HCT116 (cell line): ENCODE results near the gene SMAGP.
"Not testable (repeated sequence)": the region's sequence is repeated elsewhere in the genome, so short reads cannot be mapped to it uniquely, and the experiment has no call there.

Experiments used
- ATF3 ChIP-seq: IDR thresholded peaks from 2 replicates; pipeline ENCODE4 v1.6.1; 2012
- EGR1 ChIP-seq: IDR thresholded peaks from 2 replicates; pipeline ENCODE4 v1.6.1; 2012; ENCODE audit warnings: low read depth
- ELF1 ChIP-seq: IDR thresholded peaks from 2 replicates; pipeline ENCODE4 v1.6.1; 2012; ENCODE audit warnings: low read depth, borderline replicate concordance
- EZH2 ChIP-seq: fragments of 200-600 bp; sonication (generic); IDR thresholded peaks from 2 replicates; pipeline ENCODE4 v1.6.1; 2017; ENCODE audit warnings: antibody characterized with exemption, mixed run types
- EZH2phosphoT487 ChIP-seq: fragments of 200-600 bp; IDR thresholded peaks from 2 replicates; pipeline ENCODE4 v1.6.1; 2018; ENCODE audit warnings: antibody characterized with exemption, borderline replicate concordance
- JUND ChIP-seq: IDR thresholded peaks from 2 replicates; pipeline ENCODE4 v1.6.1; 2012
- MAX ChIP-seq: IDR thresholded peaks from 2 replicates; pipeline ENCODE4 v1.6.1; 2012
- POLR2A ChIP-seq: IDR thresholded peaks from 2 replicates; pipeline ENCODE4 v1.7.0; 2011; ENCODE audit warnings: borderline replicate concordance; ENCODE audit not compliant: insufficient read depth, insufficient read length; ENCODE audit errors: extremely low read depth
- SP1 ChIP-seq: IDR thresholded peaks from 2 replicates; pipeline ENCODE4 v1.6.1; 2012; ENCODE audit warnings: low read depth
- ZNF274 ChIP-seq: fragments of 200-500 bp; sonication (Bioruptor generic); IDR thresholded peaks from 2 replicates; pipeline ENCODE4 v1.6.1; 2014; ENCODE audit warnings: mild to moderate bottlenecking, low read depth, low read length, inconsistent platforms
- TF ChIP-seq, protein P1 (sequence below), 3 experiments: fragments of 200-600 bp in 1 of 3; sonication (generic) in 1 of 3; IDR thresholded peaks in 2 of 3; conservative IDR thresholded peaks in 1 of 3; 2 replicates each; pipeline ENCODE4 v1.5.1; 2012 to 2017; ENCODE audit warnings: low read depth in 2 of 3, low read length in 2 of 3, antibody characterized with exemption in 1 of 3, borderline replicate concordance in 1 of 3, control low read depth in 1 of 3, mild to moderate bottlenecking in 1 of 3, mixed read lengths in 1 of 3, mixed run types in 1 of 3, moderate library complexity in 1 of 3; ENCODE audit not compliant: insufficient read depth in 1 of 3
- TF ChIP-seq, protein P2 (sequence below): IDR thresholded peaks from 2 replicates; pipeline ENCODE4 v1.6.1; 2012; ENCODE audit warnings: low read depth

- TF ChIP-seq, protein P1, sequence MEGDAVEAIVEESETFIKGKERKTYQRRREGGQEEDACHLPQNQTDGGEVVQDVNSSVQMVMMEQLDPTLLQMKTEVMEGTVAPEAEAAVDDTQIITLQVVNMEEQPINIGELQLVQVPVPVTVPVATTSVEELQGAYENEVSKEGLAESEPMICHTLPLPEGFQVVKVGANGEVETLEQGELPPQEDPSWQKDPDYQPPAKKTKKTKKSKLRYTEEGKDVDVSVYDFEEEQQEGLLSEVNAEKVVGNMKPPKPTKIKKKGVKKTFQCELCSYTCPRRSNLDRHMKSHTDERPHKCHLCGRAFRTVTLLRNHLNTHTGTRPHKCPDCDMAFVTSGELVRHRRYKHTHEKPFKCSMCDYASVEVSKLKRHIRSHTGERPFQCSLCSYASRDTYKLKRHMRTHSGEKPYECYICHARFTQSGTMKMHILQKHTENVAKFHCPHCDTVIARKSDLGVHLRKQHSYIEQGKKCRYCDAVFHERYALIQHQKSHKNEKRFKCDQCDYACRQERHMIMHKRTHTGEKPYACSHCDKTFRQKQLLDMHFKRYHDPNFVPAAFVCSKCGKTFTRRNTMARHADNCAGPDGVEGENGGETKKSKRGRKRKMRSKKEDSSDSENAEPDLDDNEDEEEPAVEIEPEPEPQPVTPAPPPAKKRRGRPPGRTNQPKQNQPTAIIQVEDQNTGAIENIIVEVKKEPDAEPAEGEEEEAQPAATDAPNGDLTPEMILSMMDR (IDR thresholded peaks at IDR 0.05 in 2 of 3, conservative IDR thresholded peaks at IDR 0.05 in 1 of 3; ENCODE audit: borderline replicate concordance in 1 of 3, insufficient read depth in 1 of 3, low read depth in 2 of 3, low read length in 2 of 3), result not testable (repeated sequence)
- not testable (repeated sequence) for TF ChIP-seq ATF3, EZH2, POLR2A, ELF1, SP1, EZH2phosphoT487, EGR1, MAX, ZNF274, JUND
- TF ChIP-seq, protein P2, sequence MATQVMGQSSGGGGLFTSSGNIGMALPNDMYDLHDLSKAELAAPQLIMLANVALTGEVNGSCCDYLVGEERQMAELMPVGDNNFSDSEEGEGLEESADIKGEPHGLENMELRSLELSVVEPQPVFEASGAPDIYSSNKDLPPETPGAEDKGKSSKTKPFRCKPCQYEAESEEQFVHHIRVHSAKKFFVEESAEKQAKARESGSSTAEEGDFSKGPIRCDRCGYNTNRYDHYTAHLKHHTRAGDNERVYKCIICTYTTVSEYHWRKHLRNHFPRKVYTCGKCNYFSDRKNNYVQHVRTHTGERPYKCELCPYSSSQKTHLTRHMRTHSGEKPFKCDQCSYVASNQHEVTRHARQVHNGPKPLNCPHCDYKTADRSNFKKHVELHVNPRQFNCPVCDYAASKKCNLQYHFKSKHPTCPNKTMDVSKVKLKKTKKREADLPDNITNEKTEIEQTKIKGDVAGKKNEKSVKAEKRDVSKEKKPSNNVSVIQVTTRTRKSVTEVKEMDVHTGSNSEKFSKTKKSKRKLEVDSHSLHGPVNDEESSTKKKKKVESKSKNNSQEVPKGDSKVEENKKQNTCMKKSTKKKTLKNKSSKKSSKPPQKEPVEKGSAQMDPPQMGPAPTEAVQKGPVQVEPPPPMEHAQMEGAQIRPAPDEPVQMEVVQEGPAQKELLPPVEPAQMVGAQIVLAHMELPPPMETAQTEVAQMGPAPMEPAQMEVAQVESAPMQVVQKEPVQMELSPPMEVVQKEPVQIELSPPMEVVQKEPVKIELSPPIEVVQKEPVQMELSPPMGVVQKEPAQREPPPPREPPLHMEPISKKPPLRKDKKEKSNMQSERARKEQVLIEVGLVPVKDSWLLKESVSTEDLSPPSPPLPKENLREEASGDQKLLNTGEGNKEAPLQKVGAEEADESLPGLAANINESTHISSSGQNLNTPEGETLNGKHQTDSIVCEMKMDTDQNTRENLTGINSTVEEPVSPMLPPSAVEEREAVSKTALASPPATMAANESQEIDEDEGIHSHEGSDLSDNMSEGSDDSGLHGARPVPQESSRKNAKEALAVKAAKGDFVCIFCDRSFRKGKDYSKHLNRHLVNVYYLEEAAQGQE, result not testable (repeated sequence)
Measured at GRCh38 chr12:51259600-51259999, 10.6 kb downstream of the SMAGP start.
